HG03095 (cell line): ENCODE results near the gene DHRS7C.

ENCODE experiments used
- ATAC-seq: cut with Tn5 transposase; IDR thresholded peaks from one replicate; pipeline ENCODE4 v1.9.1; 2021; ENCODE audit warnings: moderate library complexity; ENCODE audit not compliant: unreplicated experiment

Gene DHRS7C

GRCh38 chr17:9790889-9791876 lies at the start of gene DHRS7C:
DHRS7C (minus strand) TSS chr17:9791592; CDS start chr17:9791284, 308 bp downstream.
- no peak for ATAC-seq

GRCh38 chr17:9839433-9839832 lies 48.0 kb upstream of the DHRS7C start:
- no peak for ATAC-seq

GRCh38 chr17:9837551-9838471 lies 46.4 kb upstream of the DHRS7C start:
- ATAC-seq, result no peak

- no peak for ATAC-seq
Measured at GRCh38 chr17:9833922-9834321, 42.5 kb upstream of the DHRS7C start.

GRCh38 chr17:9830711-9831110 lies 39.3 kb upstream of the DHRS7C start:
- ATAC-seq, result no peak

GRCh38 chr17:9829343-9829742 lies 38.0 kb upstream of the DHRS7C start:
- ATAC-seq, result no peak

GRCh38 chr17:9828296-9829295 lies 37.2 kb upstream of the DHRS7C start:
- no peak for ATAC-seq

- ATAC-seq, result no peak
Measured at GRCh38 chr17:9825641-9826150, 34.3 kb upstream of the DHRS7C start, which contains the start of gene GLP2R. GLP2R (plus strand) TSS chr17:9825924; CDS start chr17:9826064, 140 bp downstream.

- ATAC-seq, result no peak
Measured at GRCh38 chr17:9824797-9825338, 33.5 kb upstream of the DHRS7C start.

- no peak for ATAC-seq
Measured at GRCh38 chr17:9824094-9824493, 32.7 kb upstream of the DHRS7C start.

- ATAC-seq, result no peak
Measured at GRCh38 chr17:9821921-9822320, 30.5 kb upstream of the DHRS7C start, which contains the start of gene GSG1L2. GSG1L2 (minus strand) TSS chr17:9822079; CDS start chr17:9822071, 8 bp downstream.

GRCh38 chr17:9820448-9820847 lies 29.1 kb upstream of the DHRS7C start:
- no peak for ATAC-seq

- ATAC-seq, result no peak
Measured at GRCh38 chr17:9818760-9819159, 27.4 kb upstream of the DHRS7C start.

GRCh38 chr17:9817086-9817485 lies 25.7 kb upstream of the DHRS7C start:
- ATAC-seq, result no peak

GRCh38 chr17:9816472-9816871 lies 25.1 kb upstream of the DHRS7C start:
- no peak for ATAC-seq

GRCh38 chr17:9814337-9814945 lies 23.0 kb upstream of the DHRS7C start:
- ATAC-seq, result no peak

GRCh38 chr17:9813166-9813565 lies 21.8 kb upstream of the DHRS7C start:
- no peak for ATAC-seq

GRCh38 chr17:9811537-9811936 lies 20.1 kb upstream of the DHRS7C start:
- ATAC-seq, result no peak

- no peak for ATAC-seq
Measured at GRCh38 chr17:9811086-9811485, 19.7 kb upstream of the DHRS7C start.
